ENCODE data around the gene INO80C.

GRCh38 chr18:35524226-35524625, 26.5 kb upstream of the INO80C start:
- TF ChIP-seq CTCF (conservative IDR thresholded peaks at IDR 0.05; ENCODE audit: low read length) (no peak), EZH2phosphoT487 (IDR thresholded peaks at IDR 0.05; ENCODE audit: borderline replicate concordance, low read depth, low read length) (no peak)

All from OCI-LY7 (cell line).